GM23338 (cell line): ENCODE results near the gene CCL8. TPM values are rescaled to one million over a fixed set of nuclear protein-coding genes. Genes with fewer than 3 reads are reported as not detected.

Experiments used
- ATAC-seq: fragments of 200-7000 bp; cut with Tn5 transposase; 3 replicates; pipeline ENCODE4 v1.9.1; 2020
- DNase-seq: peaks from one replicate; pipeline ENCODE4 v3.0.0-alpha.2; 2015; ENCODE audit warnings: low spot score
- H2AFZ ChIP-seq: fragments of 200-600 bp; sonication (generic); 2 replicates; pipeline ENCODE4 v1.8.0; 2016; ENCODE audit warnings: antibody characterized with exemption, mild to moderate bottlenecking, moderate library complexity
- H3F3A ChIP-seq: fragments of 200-600 bp; sonication (generic); replicated peaks from 2 replicates; pipeline ENCODE4 v1.8.0; 2017; ENCODE audit warnings: antibody characterized with exemption, mixed run types, low read depth
- H3K27ac ChIP-seq: fragments of 200-600 bp; sonication (generic); 2 replicates; pipeline ENCODE4 v1.6.1; 2016; ENCODE audit warnings: low read depth
- H3K27me3 ChIP-seq: fragments of 200-600 bp; sonication (generic); 2 replicates; pipeline ENCODE4 v1.8.0; 2016; ENCODE audit warnings: mild to moderate bottlenecking, mixed run types, moderate library complexity; ENCODE audit not compliant: insufficient read depth
- H3K36me3 ChIP-seq: fragments of 200-600 bp; sonication (generic); 2 replicates; pipeline ENCODE4 v1.8.0; 2016; ENCODE audit warnings: mild to moderate bottlenecking; ENCODE audit not compliant: insufficient read depth
- H3K4me1 ChIP-seq: fragments of 200-600 bp; sonication (generic); 2 replicates; pipeline ENCODE4 v1.8.0; 2016; ENCODE audit warnings: mild to moderate bottlenecking, moderate library complexity; ENCODE audit not compliant: insufficient read depth
- H3K4me2 ChIP-seq: fragments of 200-600 bp; sonication (generic); 2 replicates; pipeline ENCODE4 v1.7.1; 2017; ENCODE audit warnings: mixed run types
- H3K4me3 ChIP-seq: fragments of 200-600 bp; sonication (generic); 2 replicates; pipeline ENCODE4 v1.6.1; 2016; ENCODE audit warnings: mixed run types
- H3K79me2 ChIP-seq: fragments of 200-600 bp; sonication (generic); replicated peaks from 2 replicates; pipeline ENCODE4 v1.8.0; 2017; ENCODE audit warnings: mild to moderate bottlenecking; ENCODE audit not compliant: insufficient read depth
- H3K9me2 ChIP-seq: fragments of 200-600 bp; sonication (generic); 2 replicates; pipeline ENCODE4 v1.8.0; 2017; ENCODE audit not compliant: insufficient read depth
- H4K20me1 ChIP-seq: fragments of 200-600 bp; sonication (generic); replicated peaks from 2 replicates; pipeline ENCODE4 v1.8.0; 2017; ENCODE audit warnings: mild to moderate bottlenecking; ENCODE audit not compliant: insufficient read depth
- H3K27ac Mint-ChIP-seq: 2 replicates; pipeline ENCODE4 v1.8.0; 2020; ENCODE audit warnings: inconsistent platforms, mild to moderate bottlenecking, moderate library complexity, mixed read lengths
- H3K27me3 Mint-ChIP-seq: 3 replicates; pipeline ENCODE4 v1.8.0; 2022; ENCODE audit warnings: low read depth, mild to moderate bottlenecking, moderate library complexity, mixed read lengths, inconsistent platforms; ENCODE audit not compliant: insufficient read depth, poor library complexity
- H3K36me3 Mint-ChIP-seq: 3 replicates; pipeline ENCODE4 v1.8.0; 2021; ENCODE audit warnings: low read depth, mild to moderate bottlenecking, inconsistent platforms, moderate library complexity, mixed read lengths
- H3K4me1 Mint-ChIP-seq: 3 replicates; pipeline ENCODE4 v1.8.0; 2020; ENCODE audit warnings: mild to moderate bottlenecking, inconsistent platforms, mixed read lengths
- H3K4me3 Mint-ChIP-seq: 3 replicates; pipeline ENCODE4 v1.8.0; 2021; ENCODE audit warnings: moderate library complexity, mild to moderate bottlenecking, inconsistent platforms, mixed read lengths
- H3K9me3 Mint-ChIP-seq: 3 replicates; pipeline ENCODE4 v1.8.0; 2020; ENCODE audit warnings: moderate library complexity, mild to moderate bottlenecking, inconsistent platforms, mixed read lengths
- CREB1 ChIP-seq: fragments of 250-450 bp; sonication (Bioruptor Pico); IDR thresholded peaks from 2 replicates; pipeline ENCODE4 v1.5.0; 2020; ENCODE audit warnings: low read depth, mild to moderate bottlenecking, moderate library complexity
- EZH2 ChIP-seq: fragments of 200-600 bp; sonication (generic); IDR thresholded peaks from one replicate; pipeline ENCODE4 v1.8.0; 2017; ENCODE audit warnings: antibody characterized with exemption, mild to moderate bottlenecking, low read depth; ENCODE audit not compliant: unreplicated experiment
- EZH2phosphoT487 ChIP-seq: fragments of 200-600 bp; sonication (generic); IDR thresholded peaks from one replicate; pipeline ENCODE4 v1.8.1; 2018; ENCODE audit warnings: antibody characterized with exemption; ENCODE audit not compliant: unreplicated experiment
- JUNB ChIP-seq: IDR thresholded peaks from one replicate; pipeline ENCODE4 v1.6.1; 2016; ENCODE audit warnings: antibody characterized with exemption; ENCODE audit not compliant: unreplicated experiment
- NANOG ChIP-seq: IDR thresholded peaks from 2 replicates; pipeline ENCODE4 v1.6.1; 2016; ENCODE audit warnings: antibody characterized with exemption, borderline replicate concordance
- POLR2AphosphoS5 ChIP-seq: IDR thresholded peaks from 2 replicates; pipeline ENCODE4 v1.6.1; 2016; ENCODE audit warnings: antibody characterized with exemption, low read depth
- STAT1 ChIP-seq: IDR thresholded peaks from one replicate; pipeline ENCODE4 v1.6.1; 2016; ENCODE audit warnings: antibody characterized with exemption; ENCODE audit not compliant: unreplicated experiment
- ZNF114 ChIP-seq: fragments of 250-450 bp; sonication (Bioruptor Pico); IDR thresholded peaks from 2 replicates; pipeline ENCODE4 v1.5.0; 2020; ENCODE audit warnings: mild to moderate bottlenecking, moderate library complexity
- ZNF331 ChIP-seq: fragments of 250-450 bp; sonication (Bioruptor Pico); IDR thresholded peaks from 2 replicates; pipeline ENCODE4 v1.5.0; 2020; ENCODE audit warnings: low read depth, mild to moderate bottlenecking, moderate library complexity
- polyA plus RNA-seq: library from polyadenylated mRNA; unstranded; fragments of >200 nt; fragmentation: Nextera tagmentation; extraction: Ambion mirVana; gene quantifications from 2 replicates; pipeline ENCODE4 v1.2.1, GENCODE V29; 2016
- total RNA-seq: library from RNA; depleted of rRNA; stranded (reverse); fragments of >200 nt; shearing (Covaris generic); gene quantifications from 2 replicates; pipeline ENCODE4 v1.2.3, GENCODE V29; 2014
- TF ChIP-seq, protein P1 (sequence below), 2 experiments: fragments of 200-600 bp in 1 of 2; sonication (generic) in 1 of 2; conservative IDR thresholded peaks; 2 replicates each; pipeline versions ENCODE4 v1.5.1 to v1.6.1; 2016 to 2017; ENCODE audit warnings: antibody characterized with exemption in 2 of 2, low read depth in 2 of 2, mild to moderate bottlenecking in 2 of 2, moderate library complexity in 1 of 2
- TF ChIP-seq, protein P2 (sequence below): IDR thresholded peaks from 2 replicates; pipeline ENCODE4 v1.6.1; 2016; ENCODE audit warnings: antibody characterized with exemption
- TF ChIP-seq, protein P3 (sequence below): fragments of 250-450 bp; sonication (Bioruptor Pico); IDR thresholded peaks from 2 replicates; pipeline ENCODE4 v1.5.0; 2020; ENCODE audit warnings: mild to moderate bottlenecking, moderate library complexity
- TF ChIP-seq, protein P4 (sequence below): IDR thresholded peaks from one replicate; pipeline ENCODE4 v1.6.1; 2018; ENCODE audit warnings: antibody characterized with exemption; ENCODE audit not compliant: unreplicated experiment

The CCL8 gene
- total and polyA plus RNA-seq, 2 experiments from 2014 or later = not detected

DNA sequence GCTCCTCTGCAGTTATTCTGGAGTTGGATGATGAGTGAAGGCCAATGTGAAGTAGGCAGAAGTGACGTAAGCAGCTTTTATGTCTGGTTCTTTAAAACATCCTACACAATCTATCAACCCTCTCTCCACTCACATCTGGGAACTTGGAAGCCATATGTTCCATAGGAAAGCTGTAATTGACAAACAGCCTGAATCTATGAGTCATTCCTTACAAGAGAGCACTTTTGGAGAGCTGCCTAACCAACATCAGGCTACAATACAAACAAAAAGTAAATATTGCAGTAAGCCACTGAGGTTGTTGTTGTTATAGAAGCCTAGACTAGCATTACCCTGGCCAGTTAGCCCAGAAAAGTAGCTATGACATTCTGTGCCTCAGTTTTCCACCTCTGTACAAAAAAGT is 43.4 kb upstream of the CCL8 start (continued):
- TF ChIP-seq EZH2phosphoT487 = no peak

DNA sequence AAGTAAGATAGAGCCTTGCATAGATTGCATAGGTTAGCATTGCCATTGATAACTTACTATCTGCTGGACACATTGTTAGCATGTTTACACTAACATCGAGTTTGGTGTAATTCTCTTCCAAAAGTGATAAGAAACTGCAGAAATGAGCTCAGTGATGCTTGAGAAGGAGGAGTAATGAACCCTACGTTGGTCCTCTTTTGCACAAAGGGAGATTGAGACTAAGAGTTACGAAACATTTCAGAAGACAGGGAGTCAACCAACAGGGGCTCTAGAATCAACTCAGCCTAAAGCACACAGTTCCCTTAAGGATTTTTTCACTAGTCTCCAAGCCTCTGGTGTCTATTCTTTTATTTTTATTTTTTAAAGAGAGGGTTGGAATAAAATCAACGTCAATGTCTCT is 42.4 kb upstream of the CCL8 start:
- TF ChIP-seq, protein P1, sequence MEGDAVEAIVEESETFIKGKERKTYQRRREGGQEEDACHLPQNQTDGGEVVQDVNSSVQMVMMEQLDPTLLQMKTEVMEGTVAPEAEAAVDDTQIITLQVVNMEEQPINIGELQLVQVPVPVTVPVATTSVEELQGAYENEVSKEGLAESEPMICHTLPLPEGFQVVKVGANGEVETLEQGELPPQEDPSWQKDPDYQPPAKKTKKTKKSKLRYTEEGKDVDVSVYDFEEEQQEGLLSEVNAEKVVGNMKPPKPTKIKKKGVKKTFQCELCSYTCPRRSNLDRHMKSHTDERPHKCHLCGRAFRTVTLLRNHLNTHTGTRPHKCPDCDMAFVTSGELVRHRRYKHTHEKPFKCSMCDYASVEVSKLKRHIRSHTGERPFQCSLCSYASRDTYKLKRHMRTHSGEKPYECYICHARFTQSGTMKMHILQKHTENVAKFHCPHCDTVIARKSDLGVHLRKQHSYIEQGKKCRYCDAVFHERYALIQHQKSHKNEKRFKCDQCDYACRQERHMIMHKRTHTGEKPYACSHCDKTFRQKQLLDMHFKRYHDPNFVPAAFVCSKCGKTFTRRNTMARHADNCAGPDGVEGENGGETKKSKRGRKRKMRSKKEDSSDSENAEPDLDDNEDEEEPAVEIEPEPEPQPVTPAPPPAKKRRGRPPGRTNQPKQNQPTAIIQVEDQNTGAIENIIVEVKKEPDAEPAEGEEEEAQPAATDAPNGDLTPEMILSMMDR (conservative IDR thresholded peaks at IDR 0.05; ENCODE audit: low read depth in 2 of 2) = no peak
- TF ChIP-seq ZNF114 (CRISPR knock-in tag) (no peak), EZH2 (no peak), JUNB (no peak), POLR2AphosphoS5 (no peak), ZNF331 (CRISPR knock-in tag) (no peak), STAT1 (no peak), NANOG (no peak), CREB1 (CRISPR knock-in tag) (no peak), EZH2phosphoT487 (no peak)
- TF ChIP-seq, protein P2, sequence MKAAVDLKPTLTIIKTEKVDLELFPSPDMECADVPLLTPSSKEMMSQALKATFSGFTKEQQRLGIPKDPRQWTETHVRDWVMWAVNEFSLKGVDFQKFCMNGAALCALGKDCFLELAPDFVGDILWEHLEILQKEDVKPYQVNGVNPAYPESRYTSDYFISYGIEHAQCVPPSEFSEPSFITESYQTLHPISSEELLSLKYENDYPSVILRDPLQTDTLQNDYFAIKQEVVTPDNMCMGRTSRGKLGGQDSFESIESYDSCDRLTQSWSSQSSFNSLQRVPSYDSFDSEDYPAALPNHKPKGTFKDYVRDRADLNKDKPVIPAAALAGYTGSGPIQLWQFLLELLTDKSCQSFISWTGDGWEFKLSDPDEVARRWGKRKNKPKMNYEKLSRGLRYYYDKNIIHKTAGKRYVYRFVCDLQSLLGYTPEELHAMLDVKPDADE = no peak
- TF ChIP-seq, protein P3, sequence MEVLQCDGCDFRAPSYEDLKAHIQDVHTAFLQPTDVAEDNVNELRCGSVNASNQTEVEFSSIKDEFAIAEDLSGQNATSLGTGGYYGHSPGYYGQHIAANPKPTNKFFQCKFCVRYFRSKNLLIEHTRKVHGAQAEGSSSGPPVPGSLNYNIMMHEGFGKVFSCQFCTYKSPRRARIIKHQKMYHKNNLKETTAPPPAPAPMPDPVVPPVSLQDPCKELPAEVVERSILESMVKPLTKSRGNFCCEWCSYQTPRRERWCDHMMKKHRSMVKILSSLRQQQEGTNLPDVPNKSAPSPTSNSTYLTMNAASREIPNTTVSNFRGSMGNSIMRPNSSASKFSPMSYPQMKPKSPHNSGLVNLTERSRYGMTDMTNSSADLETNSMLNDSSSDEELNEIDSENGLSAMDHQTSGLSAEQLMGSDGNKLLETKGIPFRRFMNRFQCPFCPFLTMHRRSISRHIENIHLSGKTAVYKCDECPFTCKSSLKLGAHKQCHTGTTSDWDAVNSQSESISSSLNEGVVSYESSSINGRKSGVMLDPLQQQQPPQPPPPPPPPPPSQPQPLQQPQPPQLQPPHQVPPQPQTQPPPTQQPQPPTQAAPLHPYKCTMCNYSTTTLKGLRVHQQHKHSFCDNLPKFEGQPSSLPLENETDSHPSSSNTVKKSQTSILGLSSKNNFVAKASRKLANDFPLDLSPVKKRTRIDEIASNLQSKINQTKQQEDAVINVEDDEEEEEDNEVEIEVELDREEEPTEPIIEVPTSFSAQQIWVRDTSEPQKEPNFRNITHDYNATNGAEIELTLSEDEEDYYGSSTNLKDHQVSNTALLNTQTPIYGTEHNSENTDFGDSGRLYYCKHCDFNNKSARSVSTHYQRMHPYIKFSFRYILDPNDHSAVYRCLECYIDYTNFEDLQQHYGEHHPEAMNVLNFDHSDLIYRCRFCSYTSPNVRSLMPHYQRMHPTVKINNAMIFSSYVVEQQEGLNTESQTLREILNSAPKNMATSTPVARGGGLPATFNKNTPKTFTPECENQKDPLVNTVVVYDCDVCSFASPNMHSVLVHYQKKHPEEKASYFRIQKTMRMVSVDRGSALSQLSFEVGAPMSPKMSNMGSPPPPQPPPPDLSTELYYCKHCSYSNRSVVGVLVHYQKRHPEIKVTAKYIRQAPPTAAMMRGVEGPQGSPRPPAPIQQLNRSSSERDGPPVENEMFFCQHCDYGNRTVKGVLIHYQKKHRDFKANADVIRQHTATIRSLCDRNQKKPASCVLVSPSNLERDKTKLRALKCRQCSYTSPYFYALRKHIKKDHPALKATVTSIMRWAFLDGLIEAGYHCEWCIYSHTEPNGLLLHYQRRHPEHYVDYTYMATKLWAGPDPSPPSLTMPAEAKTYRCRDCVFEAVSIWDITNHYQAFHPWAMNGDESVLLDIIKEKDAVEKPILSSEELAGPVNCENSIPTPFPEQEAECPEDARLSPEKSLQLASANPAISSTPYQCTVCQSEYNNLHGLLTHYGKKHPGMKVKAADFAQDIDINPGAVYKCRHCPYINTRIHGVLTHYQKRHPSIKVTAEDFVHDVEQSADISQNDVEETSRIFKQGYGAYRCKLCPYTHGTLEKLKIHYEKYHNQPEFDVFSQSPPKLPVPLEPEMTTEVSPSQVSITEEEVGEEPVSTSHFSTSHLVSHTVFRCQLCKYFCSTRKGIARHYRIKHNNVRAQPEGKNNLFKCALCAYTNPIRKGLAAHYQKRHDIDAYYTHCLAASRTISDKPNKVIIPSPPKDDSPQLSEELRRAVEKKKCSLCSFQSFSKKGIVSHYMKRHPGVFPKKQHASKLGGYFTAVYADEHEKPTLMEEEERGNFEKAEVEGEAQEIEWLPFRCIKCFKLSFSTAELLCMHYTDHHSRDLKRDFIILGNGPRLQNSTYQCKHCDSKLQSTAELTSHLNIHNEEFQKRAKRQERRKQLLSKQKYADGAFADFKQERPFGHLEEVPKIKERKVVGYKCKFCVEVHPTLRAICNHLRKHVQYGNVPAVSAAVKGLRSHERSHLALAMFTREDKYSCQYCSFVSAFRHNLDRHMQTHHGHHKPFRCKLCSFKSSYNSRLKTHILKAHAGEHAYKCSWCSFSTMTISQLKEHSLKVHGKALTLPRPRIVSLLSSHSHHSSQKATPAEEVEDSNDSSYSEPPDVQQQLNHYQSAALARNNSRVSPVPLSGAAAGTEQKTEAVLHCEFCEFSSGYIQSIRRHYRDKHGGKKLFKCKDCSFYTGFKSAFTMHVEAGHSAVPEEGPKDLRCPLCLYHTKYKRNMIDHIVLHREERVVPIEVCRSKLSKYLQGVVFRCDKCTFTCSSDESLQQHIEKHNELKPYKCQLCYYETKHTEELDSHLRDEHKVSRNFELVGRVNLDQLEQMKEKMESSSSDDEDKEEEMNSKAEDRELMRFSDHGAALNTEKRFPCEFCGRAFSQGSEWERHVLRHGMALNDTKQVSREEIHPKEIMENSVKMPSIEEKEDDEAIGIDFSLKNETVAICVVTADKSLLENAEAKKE (CRISPR knock-in tag) = no peak
- TF ChIP-seq, protein P4, sequence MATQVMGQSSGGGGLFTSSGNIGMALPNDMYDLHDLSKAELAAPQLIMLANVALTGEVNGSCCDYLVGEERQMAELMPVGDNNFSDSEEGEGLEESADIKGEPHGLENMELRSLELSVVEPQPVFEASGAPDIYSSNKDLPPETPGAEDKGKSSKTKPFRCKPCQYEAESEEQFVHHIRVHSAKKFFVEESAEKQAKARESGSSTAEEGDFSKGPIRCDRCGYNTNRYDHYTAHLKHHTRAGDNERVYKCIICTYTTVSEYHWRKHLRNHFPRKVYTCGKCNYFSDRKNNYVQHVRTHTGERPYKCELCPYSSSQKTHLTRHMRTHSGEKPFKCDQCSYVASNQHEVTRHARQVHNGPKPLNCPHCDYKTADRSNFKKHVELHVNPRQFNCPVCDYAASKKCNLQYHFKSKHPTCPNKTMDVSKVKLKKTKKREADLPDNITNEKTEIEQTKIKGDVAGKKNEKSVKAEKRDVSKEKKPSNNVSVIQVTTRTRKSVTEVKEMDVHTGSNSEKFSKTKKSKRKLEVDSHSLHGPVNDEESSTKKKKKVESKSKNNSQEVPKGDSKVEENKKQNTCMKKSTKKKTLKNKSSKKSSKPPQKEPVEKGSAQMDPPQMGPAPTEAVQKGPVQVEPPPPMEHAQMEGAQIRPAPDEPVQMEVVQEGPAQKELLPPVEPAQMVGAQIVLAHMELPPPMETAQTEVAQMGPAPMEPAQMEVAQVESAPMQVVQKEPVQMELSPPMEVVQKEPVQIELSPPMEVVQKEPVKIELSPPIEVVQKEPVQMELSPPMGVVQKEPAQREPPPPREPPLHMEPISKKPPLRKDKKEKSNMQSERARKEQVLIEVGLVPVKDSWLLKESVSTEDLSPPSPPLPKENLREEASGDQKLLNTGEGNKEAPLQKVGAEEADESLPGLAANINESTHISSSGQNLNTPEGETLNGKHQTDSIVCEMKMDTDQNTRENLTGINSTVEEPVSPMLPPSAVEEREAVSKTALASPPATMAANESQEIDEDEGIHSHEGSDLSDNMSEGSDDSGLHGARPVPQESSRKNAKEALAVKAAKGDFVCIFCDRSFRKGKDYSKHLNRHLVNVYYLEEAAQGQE = no peak
- H3K9me3 Mint-ChIP-seq = no peaks in the 10 kb centered on the region
- H2AFZ ChIP-seq = no peak overlapping the region

More for the DNA sequence above, 42.4 kb upstream of the CCL8 start:
- H3K4me1 ChIP-seq = no peaks in the 10 kb centered on the region
- H3K27ac Mint-ChIP-seq = no peak overlapping the region
- H3K4me2 ChIP-seq = no peak overlapping the region
- no peak overlapping the region for H3K27ac ChIP-seq
- H3K4me1 Mint-ChIP-seq = no peaks in the 10 kb centered on the region
- peaks cover 3% of the 10 kb centered on the region; the same call in 1 of the 2 replicates for H3K9me2 ChIP-seq
- H3K4me3 ChIP-seq = no peak overlapping the region
- no peaks in the 10 kb centered on the region for H3K27me3 ChIP-seq
- H3K79me2 ChIP-seq = no peaks in the 10 kb centered on the region
- H3K36me3 Mint-ChIP-seq = no peaks in the 10 kb centered on the region
- H4K20me1 ChIP-seq = no peaks in the 10 kb centered on the region
- peaks cover 4% of the 10 kb centered on the region for H3K27me3 Mint-ChIP-seq
- H3K36me3 ChIP-seq = no peaks in the 10 kb centered on the region
- H3K4me3 Mint-ChIP-seq = no peak overlapping the region
- DNase-seq (no peak), ATAC-seq (no peak)
- H3F3A ChIP-seq = no peaks in the 10 kb centered on the region
